Thoracic aorta (tissue), 2 donors: ENCODE results near the gene CARS2. TPM values are rescaled to one million over a fixed set of nuclear protein-coding genes. Genes with fewer than 3 reads are reported as not detected.

Experiments
- ATAC-seq: fragments of 150-250 bp; one replicate; pipeline ENCODE4 v1.8.0; 2017; ENCODE audit warnings: low read depth; ENCODE audit not compliant: insufficient number of reproducible peaks, low FRiP score
- DNase-seq: peaks from one replicate; pipeline ENCODE4 v3.0.0-alpha.2; 2020; ENCODE audit warnings: low spot score
- H3K27ac ChIP-seq, 2 donors: fragments of 200-600 bp; sonication (generic); 1 replicate in 1 of 2; 2 replicates in 1 of 2; pipeline ENCODE4 v1.5.1; 2016; ENCODE audit warnings: mild to moderate bottlenecking in 2 of 2, moderate library complexity in 2 of 2
- H3K27me3 ChIP-seq: fragments of 200-600 bp; sonication (generic); replicated peaks from 2 replicates; pipeline ENCODE4 v1.6.0; 2016; ENCODE audit warnings: mild to moderate bottlenecking; ENCODE audit not compliant: insufficient read depth
- H3K36me3 ChIP-seq: fragments of 200-600 bp; sonication (generic); one replicate; pipeline ENCODE4 v1.5.1; 2016
- H3K4me1 ChIP-seq, 2 donors: fragments of 200-600 bp; sonication (generic); 1 replicate in 1 of 2; 2 replicates in 1 of 2; pipeline versions ENCODE4 v1.5.1 to v1.6.0; 2016; ENCODE audit warnings: low read depth in 2 of 2, mild to moderate bottlenecking in 1 of 2; ENCODE audit not compliant: control insufficient read depth in 1 of 2
- H3K4me3 ChIP-seq: fragments of 200-600 bp; sonication (generic); 2 replicates; pipeline ENCODE4 v1.5.1; 2016; ENCODE audit warnings: mild to moderate bottlenecking
- H3K9me3 ChIP-seq: fragments of 200-600 bp; sonication (generic); 2 replicates; pipeline ENCODE4 v1.5.1; 2016
- total RNA-seq, 2 donors: library from RNA; depleted of rRNA; stranded (reverse); fragments of >200 nt; gene quantifications; one replicate each; pipeline versions ENCODE4 v1.1.0 to v1.2.3, GENCODE V29; 2016
- TF ChIP-seq, protein P1 (sequence below): fragments of 200-600 bp; sonication (generic); IDR thresholded peaks from one replicate; pipeline ENCODE4 v1.5.1; 2019; ENCODE audit warnings: antibody characterized with exemption

Gene CARS2
- total RNA-seq, 2 donors from 2014 or later = 45.9 to 70.4 TPM

DNA sequence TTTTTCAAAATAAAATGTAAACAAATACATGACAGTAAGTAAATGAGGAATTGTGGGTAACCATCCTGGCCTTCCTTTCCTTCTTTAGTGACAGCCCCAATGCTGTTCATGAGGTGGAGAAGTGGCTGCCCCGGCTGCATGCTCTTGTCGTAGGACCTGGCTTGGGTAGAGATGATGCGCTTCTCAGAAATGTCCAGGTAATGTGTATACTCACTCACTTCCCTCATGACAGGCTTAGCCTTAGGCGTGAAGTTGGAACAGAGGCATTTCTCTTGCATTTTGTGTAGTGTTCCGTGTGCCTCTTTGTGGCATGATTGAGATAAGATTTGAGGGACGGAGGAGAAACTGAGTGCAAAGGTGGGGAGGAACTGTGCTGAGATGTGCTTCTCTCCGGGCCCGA lies 78.6 kb downstream of the CARS2 start:
- DNase-seq (no peak), ATAC-seq (no peak)
- no peaks in the 10 kb centered on the region for H3K27me3 ChIP-seq
- TF ChIP-seq, protein P1, sequence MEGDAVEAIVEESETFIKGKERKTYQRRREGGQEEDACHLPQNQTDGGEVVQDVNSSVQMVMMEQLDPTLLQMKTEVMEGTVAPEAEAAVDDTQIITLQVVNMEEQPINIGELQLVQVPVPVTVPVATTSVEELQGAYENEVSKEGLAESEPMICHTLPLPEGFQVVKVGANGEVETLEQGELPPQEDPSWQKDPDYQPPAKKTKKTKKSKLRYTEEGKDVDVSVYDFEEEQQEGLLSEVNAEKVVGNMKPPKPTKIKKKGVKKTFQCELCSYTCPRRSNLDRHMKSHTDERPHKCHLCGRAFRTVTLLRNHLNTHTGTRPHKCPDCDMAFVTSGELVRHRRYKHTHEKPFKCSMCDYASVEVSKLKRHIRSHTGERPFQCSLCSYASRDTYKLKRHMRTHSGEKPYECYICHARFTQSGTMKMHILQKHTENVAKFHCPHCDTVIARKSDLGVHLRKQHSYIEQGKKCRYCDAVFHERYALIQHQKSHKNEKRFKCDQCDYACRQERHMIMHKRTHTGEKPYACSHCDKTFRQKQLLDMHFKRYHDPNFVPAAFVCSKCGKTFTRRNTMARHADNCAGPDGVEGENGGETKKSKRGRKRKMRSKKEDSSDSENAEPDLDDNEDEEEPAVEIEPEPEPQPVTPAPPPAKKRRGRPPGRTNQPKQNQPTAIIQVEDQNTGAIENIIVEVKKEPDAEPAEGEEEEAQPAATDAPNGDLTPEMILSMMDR = no peak
- no peak overlapping the region for H3K27ac ChIP-seq
- H3K4me3 ChIP-seq = no peak overlapping the region
- no peaks in the 10 kb centered on the region for H3K9me3 ChIP-seq
- H3K36me3 ChIP-seq = peaks cover 35% of the 10 kb centered on the region
- no peaks in the 10 kb centered on the region for H3K4me1 ChIP-seq

DNA sequence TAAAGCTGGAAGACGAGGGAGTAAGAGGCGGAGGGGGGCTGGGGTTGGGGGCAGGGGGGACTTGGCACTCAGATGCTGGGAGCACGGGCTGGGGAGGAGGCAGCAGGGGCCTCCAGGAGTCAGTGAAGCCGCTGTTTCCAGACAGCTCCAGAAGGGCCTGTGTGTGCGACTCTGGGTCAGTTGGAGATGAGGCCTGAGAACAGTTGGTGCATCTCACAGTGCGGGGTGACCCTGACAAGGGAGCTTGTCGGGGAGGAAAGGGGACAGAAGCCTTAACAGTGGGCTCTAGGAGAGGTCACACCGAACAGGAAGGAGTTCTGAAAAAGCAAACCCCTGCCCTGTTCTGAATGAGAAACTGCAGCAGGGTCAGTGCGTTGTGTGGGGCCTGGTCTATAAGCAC lies 79.4 kb downstream of the CARS2 start:
- TF ChIP-seq, protein P1 = no peak
- Histone ChIP-seq H3K36me3 (peaks cover 35% of the 10 kb centered on the region), H3K9me3 (no peaks in the 10 kb centered on the region), H3K4me3 (no peak overlapping the region), H3K27me3 (no peaks in the 10 kb centered on the region), H3K27ac (no peak overlapping the region), H3K4me1 (no peaks in the 10 kb centered on the region)
- no peak for DNase-seq
- ATAC-seq = no peak

DNA sequence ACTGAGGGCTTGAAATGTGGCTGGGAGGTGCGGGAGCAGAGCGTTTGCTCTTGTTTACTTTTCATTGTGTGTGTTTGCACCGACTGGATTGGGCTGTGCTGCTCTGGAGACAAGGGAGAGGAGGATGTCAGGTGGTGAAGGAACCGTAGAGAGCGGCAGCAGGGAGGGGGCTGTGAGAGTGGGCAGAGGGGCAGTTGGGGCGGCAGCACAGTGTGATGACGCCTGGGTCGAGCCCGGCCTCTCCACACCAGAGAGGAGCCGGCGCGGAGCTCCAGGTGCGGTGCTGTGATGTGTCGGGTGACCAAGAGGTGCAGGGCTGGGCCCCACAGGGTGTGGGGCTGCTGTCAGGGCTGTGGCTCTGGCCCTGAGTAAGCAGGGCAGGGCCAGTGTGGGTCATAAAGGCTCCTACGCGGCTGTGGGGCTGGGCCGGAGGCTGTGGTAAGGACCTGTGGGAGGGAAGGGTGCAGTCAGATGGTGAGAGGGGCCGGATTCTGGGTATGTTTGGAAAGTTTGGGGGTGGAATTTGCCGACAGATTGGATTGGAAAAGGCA lies 80.1 kb downstream of the CARS2 start:
- peaks cover 35% of the 10 kb centered on the region for H3K36me3 ChIP-seq
- ATAC-seq (no peak), DNase-seq (no peak)
- H3K4me1 ChIP-seq = peaks cover 0 to 6% of the 10 kb centered on the region in 2 donors
- TF ChIP-seq, protein P1 = no peak
- no peaks in the 10 kb centered on the region for H3K27me3 ChIP-seq
- H3K27ac ChIP-seq = no peak overlapping the region
- H3K4me3 ChIP-seq = no peak overlapping the region
- no peaks in the 10 kb centered on the region for H3K9me3 ChIP-seq

DNA sequence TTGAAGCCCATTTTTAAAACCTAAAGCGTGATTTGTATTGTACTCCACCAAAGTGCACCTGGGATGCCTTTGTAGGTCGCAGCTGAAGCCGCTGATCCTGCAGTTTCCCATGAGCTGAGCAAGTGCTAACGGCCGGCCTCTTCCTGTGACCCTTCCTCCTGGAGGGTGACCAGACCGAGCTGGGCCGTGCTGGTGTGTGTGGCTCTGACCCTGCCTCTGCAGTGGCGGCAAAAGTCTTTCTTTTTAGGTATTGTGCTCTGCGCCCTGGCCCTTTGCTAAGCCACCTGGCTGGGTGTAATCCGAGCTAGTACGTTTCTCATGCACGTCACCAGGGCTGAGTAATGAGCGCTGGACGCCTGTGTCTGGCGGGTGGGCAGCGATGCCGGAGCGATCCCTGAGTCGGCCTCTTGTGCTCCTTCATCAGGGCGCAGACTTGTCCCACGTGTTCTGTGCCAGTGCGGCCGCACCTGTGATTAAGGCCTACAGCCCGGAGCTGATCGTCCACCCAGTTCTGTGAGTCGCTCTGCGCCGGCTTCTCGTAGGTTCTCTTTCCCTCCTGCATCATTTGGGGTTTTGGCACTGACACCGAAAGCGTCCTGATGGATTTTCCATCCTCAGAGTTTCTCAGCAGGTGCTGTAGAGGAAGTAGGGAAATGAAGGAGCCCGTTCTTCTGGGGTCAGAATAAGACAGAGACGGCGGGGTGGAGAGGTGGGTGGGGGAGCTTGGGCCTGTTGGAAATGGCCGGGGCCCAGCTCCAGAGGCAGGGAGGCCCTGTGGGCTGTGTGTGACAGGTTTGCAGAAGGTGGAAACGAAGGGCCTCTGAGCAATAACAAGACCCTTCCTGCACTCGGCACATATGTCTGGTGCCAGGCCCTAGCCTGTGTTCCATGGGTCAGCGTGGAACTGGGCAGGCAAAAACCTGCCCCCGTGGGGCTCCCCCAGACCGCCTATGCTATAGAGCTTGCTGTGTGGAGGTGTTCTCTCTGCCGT lies 80.9 kb downstream of the CARS2 start:
- peaks cover 0 to 9% of the 10 kb centered on the region in 2 donors for H3K4me1 ChIP-seq

DNA sequence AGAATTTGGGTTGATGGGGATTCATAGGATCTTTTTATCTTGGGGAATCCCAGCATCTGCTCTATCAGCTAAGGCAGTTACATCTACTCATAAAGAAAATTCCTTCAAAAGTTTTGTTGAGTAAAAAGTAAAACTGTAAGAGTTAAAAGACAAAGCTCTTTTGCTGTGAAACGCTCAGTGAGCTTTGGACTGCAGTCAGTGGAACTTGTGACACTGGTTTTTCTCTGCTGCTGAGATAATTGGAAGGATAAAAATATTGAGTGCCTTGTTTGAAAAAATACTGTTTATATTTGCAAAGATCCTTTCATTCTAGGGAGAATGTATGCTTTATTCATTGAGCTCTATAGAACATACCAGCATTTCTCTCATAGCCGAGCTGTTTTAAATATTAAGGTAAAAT lies 85.3 kb downstream of the CARS2 start:
- ATAC-seq = no peak
- Histone ChIP-seq H3K27ac (no peak overlapping the region), H3K27me3 (no peaks in the 10 kb centered on the region), H3K4me3 (no peak overlapping the region), H3K9me3 (no peaks in the 10 kb centered on the region), H3K36me3 (peaks cover 18% of the 10 kb centered on the region), H3K4me1 (peaks cover 15 to 31% of the 10 kb centered on the region in 2 donors)
- DNase-seq = no peak
- TF ChIP-seq, protein P1 = no peak

More for the DNA sequence above, 80.9 kb downstream of the CARS2 start:
- Histone ChIP-seq H3K27ac (no peak overlapping the region), H3K9me3 (no peaks in the 10 kb centered on the region), H3K27me3 (no peaks in the 10 kb centered on the region), H3K4me3 (no peak overlapping the region), H3K36me3 (peaks cover 35% of the 10 kb centered on the region)
- TF ChIP-seq, protein P1 = no peak
- DNase-seq (no peak), ATAC-seq (no peak)
